ENCODE data around the gene DIS3. TPM values are rescaled to one million over a fixed set of nuclear protein-coding genes. Genes with fewer than 3 reads are reported as not detected.
"Not testable (repeated sequence)": the region's sequence is repeated elsewhere in the genome, so short reads cannot be mapped to it uniquely, and the experiment has no call there.

The DIS3 gene
- total RNA-seq, 2 experiments from 2014 or later, result 31.8 to 35.8 TPM

GRCh38 chr13:72727417-72728289, 54.0 kb downstream of the DIS3 start, which contains the start of the genes BORA and MZT1:
Gene BORA, plus strand, starts transcription at chr13:72727923. Its CDS starts 1,018 bp downstream, at chr13:72728941.
Gene MZT1, minus strand, starts transcription at chr13:72727629. Its CDS starts 27 bp downstream, at chr13:72727602.
- Mint-ChIP-seq H3K36me3 (ENCODE audit: low read depth) (peaks cover 63% of the 10 kb centered on the region), H3K27ac (peak within 1 kb of the TSS; percentile 91), H3K4me3 (peak within 1 kb of the TSS; percentile 93), H3K4me1 (peaks cover 56% of the 10 kb centered on the region), H3K9me3 (peaks cover 3% of the 10 kb centered on the region), H3K27me3 (no peaks in the 10 kb centered on the region)
- ChIA-PET POLR2A (no interaction called here), CTCF (interaction anchor here (1.1 kb wide), 1 partner anchor 10 kb away, joined by 4 read pairs; no protein-coding TSS in a partner anchor)
- DNase-seq, result peak; percentile 97

- Mint-ChIP-seq H3K27ac (peak overlapping the region; percentile 91), H3K4me1 (peaks cover 56% of the 10 kb centered on the region), H3K36me3 (ENCODE audit: low read depth) (peaks cover 62% of the 10 kb centered on the region), H3K4me3 (peak overlapping the region; percentile 93), H3K27me3 (no peaks in the 10 kb centered on the region), H3K9me3 (peaks cover 3% of the 10 kb centered on the region)
- DNase-seq, result peak; percentile 50
- POLR2A ChIA-PET, result no interaction called here
- CTCF ChIA-PET, result no interaction called here
These were observed 54.8 kb downstream of the DIS3 start for GRCh38 chr13:72726726-72727416.

GRCh38 chr13:72726185-72726584, 55.5 kb downstream of the DIS3 start:
- Mint-ChIP-seq H3K36me3 (ENCODE audit: low read depth) (peaks cover 62% of the 10 kb centered on the region), H3K4me1 (peaks cover 53% of the 10 kb centered on the region), H3K27ac (peak overlapping the region; percentile 91), H3K4me3 (peak overlapping the region; percentile 93)
- H3K9me3 Mint-ChIP-seq, CTCF ChIA-PET, H3K27me3 Mint-ChIP-seq, DNase-seq, POLR2A ChIA-PET: not testable (repeated sequence)

- Mint-ChIP-seq H3K27me3 (no peaks in the 10 kb centered on the region), H3K4me3 (no peak overlapping the region), H3K27ac (no peak overlapping the region), H3K36me3 (ENCODE audit: low read depth) (peaks cover 86% of the 10 kb centered on the region), H3K4me1 (peaks cover 16% of the 10 kb centered on the region), H3K9me3 (peaks cover 10% of the 10 kb centered on the region)
- POLR2A ChIA-PET, result no interaction called here
- no peak for DNase-seq
- CTCF ChIA-PET, result no interaction called here
These were observed 64.9 kb downstream of the DIS3 start for GRCh38 chr13:72716776-72717175.

Other genes with a start within 250 kb of the DIS3 start
- gene MZT1, start 54.3 kb downstream of the DIS3 start, total RNA-seq, result 10 to 100 TPM; 14.7 to 20.0 TPM
- gene BORA, start 54.0 kb downstream of the DIS3 start, total RNA-seq, result 10 to 100 TPM; 31.1 to 32.0 TPM
- 10 to 100 TPM; 30.0 to 32.0 TPM for gene PIBF1, start 233 bp upstream of the DIS3 start, total RNA-seq

Data from activated CD4-positive, alpha-beta T cell treated with anti-CD3 and anti-CD28 coated beads, Interleukin-2, amount 10 ng/mL, durations not matched to agents 7 days and 5 days (primary cell).